Testis (tissue), 2 donors: Measurements from ENCODE around the gene GRM7.

Experiments used
- POLR2A ChIP-seq: fragments of 450-650 bp; IDR thresholded peaks from one replicate; pipeline ENCODE4 v1.6.1; 2017; ENCODE audit warnings: antibody characterized with exemption, mild to moderate bottlenecking, moderate library complexity
- TF ChIP-seq, protein P1 (sequence below), 3 experiments: fragments of 450-650 bp in 2 of 3; fragments of 200-600 bp in 1 of 3; sonication (generic) in 1 of 3; IDR thresholded peaks; one replicate each; pipeline ENCODE4 v1.5.1; 2016 to 2019; ENCODE audit warnings: antibody characterized with exemption in 3 of 3, mild to moderate bottlenecking in 2 of 3, moderate library complexity in 1 of 3

DNA sequence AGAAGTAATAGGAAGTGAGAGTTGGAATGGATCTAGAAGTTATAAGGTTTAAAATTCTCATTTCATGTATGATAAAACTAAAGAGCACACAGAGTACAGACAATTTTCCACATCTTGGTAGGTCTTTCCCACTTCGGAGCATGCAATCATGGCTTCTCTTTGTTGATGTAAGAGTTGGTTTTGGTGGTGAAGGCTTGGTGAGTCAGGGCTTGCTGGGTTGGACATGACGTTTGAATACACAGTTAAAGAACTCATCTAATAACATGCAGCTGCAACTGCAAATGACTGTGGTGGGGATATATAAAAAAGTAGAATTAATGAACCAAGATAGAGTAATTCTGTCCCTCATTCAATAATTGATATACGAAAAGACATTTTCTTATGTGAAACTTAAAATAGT lies 39.5 kb upstream of the GRM7 start:
- TF ChIP-seq POLR2A: no peak
- TF ChIP-seq, protein P1, sequence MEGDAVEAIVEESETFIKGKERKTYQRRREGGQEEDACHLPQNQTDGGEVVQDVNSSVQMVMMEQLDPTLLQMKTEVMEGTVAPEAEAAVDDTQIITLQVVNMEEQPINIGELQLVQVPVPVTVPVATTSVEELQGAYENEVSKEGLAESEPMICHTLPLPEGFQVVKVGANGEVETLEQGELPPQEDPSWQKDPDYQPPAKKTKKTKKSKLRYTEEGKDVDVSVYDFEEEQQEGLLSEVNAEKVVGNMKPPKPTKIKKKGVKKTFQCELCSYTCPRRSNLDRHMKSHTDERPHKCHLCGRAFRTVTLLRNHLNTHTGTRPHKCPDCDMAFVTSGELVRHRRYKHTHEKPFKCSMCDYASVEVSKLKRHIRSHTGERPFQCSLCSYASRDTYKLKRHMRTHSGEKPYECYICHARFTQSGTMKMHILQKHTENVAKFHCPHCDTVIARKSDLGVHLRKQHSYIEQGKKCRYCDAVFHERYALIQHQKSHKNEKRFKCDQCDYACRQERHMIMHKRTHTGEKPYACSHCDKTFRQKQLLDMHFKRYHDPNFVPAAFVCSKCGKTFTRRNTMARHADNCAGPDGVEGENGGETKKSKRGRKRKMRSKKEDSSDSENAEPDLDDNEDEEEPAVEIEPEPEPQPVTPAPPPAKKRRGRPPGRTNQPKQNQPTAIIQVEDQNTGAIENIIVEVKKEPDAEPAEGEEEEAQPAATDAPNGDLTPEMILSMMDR (IDR thresholded peaks at IDR 0.05): no peak
